Measurements from ENCODE around the gene SELE.
A peak's percentile ranks its signal among the peaks of the same experiment; 100 is the strongest.

The SELE gene

GRCh38 chr1:169712309-169712631 lies 21.6 kb downstream of the SELE start:
- DNase-seq (ENCODE audit: extremely low spot score): no peak
- no peak for TF ChIP-seq CTCF (IDR thresholded peaks at IDR 0.05; ENCODE audit: control extremely low read depth, extremely low read depth, low read depth, missing control alignments)
- ChIA-PET CTCF (interaction anchor here (0.7 to 3.0 kb wide), 42 partner anchors 9 to 181 kb away, joined by 3 to 71 read pairs (median 4); partner anchors contain the start of gene F5), POLR2A (no interaction called here)

- ChIA-PET CTCF (interaction anchor here (0.7 to 3.0 kb wide), 42 partner anchors 9 to 182 kb away, joined by 3 to 71 read pairs (median 4); partner anchors contain the start of gene F5), POLR2A (no interaction called here)
- TF ChIP-seq CTCF (IDR thresholded peaks at IDR 0.05; ENCODE audit: control extremely low read depth, extremely low read depth, low read depth, missing control alignments): peak; percentile 90
- DNase-seq (ENCODE audit: extremely low spot score): peak; percentile 57
Measured at GRCh38 chr1:169711469-169712308, 22.2 kb downstream of the SELE start, which contains the start of gene SELL. SELL (minus strand) TSS chr1:169711620; CDS start chr1:169711498, 122 bp downstream.

GRCh38 chr1:169708647-169709046 lies 25.2 kb downstream of the SELE start:
- ChIA-PET POLR2A (no interaction called here), CTCF (interaction anchor here (5.3 kb wide), 1 partner anchor 107 kb away, joined by 34 read pairs; no protein-coding TSS in a partner anchor)
- no peak for DNase-seq (ENCODE audit: extremely low spot score)
- TF ChIP-seq CTCF (IDR thresholded peaks at IDR 0.05; ENCODE audit: control extremely low read depth, extremely low read depth, low read depth, missing control alignments): no peak

- POLR2A ChIA-PET: no interaction called here
Measured at GRCh38 chr1:169707912-169708604, 25.8 kb downstream of the SELE start.

DNA sequence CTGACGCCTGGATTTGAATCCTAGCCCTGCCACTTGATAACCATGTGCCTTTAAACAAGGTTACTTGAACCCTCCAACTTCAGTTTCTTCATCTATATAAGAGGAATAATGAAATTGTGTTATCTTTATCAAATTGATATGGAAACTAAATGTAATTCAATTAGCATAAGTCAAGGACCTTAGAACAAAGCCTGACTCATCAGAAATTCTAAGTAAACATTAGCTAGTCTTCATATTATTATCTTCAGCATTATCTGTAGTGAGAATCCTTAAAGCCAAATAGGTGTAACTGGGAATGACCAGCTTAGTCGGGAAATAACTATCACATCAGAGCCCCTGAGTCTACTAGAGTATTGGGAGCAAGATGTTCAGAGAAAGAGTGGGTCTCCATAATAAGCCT lies 29.1 kb downstream of the SELE start:
- TF ChIP-seq CTCF (IDR thresholded peaks at IDR 0.05; ENCODE audit: control extremely low read depth, extremely low read depth, low read depth, missing control alignments): no peak
- ChIA-PET CTCF (interaction anchor here (2.7 to 5.3 kb wide), 2 partner anchors 9 to 103 kb away, joined by 11 to 34 read pairs; no protein-coding TSS in a partner anchor), POLR2A (no interaction called here)
- DNase-seq (ENCODE audit: extremely low spot score): no peak

More at GRCh38 chr1:169707912-169708604, 25.8 kb downstream of the SELE start:
- CTCF ChIA-PET: interaction anchor here (1.0 to 5.3 kb wide), 3 partner anchors 27 to 106 kb away, joined by 3 to 34 read pairs (median 4); no protein-coding TSS in a partner anchor
- no peak for TF ChIP-seq CTCF (IDR thresholded peaks at IDR 0.05; ENCODE audit: control extremely low read depth, extremely low read depth, low read depth, missing control alignments)
- no peak for DNase-seq (ENCODE audit: extremely low spot score)

- POLR2A ChIA-PET: no interaction called here
- no peak for DNase-seq (ENCODE audit: extremely low spot score)
- CTCF ChIA-PET: interaction anchor here (1.1 to 2.1 kb wide), 4 partner anchors 9 to 22 kb away, joined by 3 to 14 read pairs (median 6); no protein-coding TSS in a partner anchor
- no peak for TF ChIP-seq CTCF (IDR thresholded peaks at IDR 0.05; ENCODE audit: control extremely low read depth, extremely low read depth, low read depth, missing control alignments)
Measured at GRCh38 chr1:169701261-169702005, 32.4 kb downstream of the SELE start.

Measured in GM10248 (cell line).